Peyer's patch (tissue), 4 donors: ENCODE results near the gene TRMT61B.

Experiments
- POLR2A ChIP-seq, 2 donors: fragments of 450-650 bp; IDR thresholded peaks; one replicate each; pipeline ENCODE4 v1.5.1; 2017; ENCODE audit warnings: antibody characterized with exemption in 2 of 2, mild to moderate bottlenecking in 2 of 2, moderate library complexity in 2 of 2
- TF ChIP-seq, protein P1 (sequence below), 6 experiments: fragments of 450-650 bp in 4 of 6; fragments of 200-600 bp in 2 of 6; sonication (generic) in 1 of 6; IDR thresholded peaks; one replicate each; pipeline ENCODE4 v1.5.1; 2017 to 2019; ENCODE audit warnings: antibody characterized with exemption in 6 of 6, mild to moderate bottlenecking in 3 of 6, moderate library complexity in 1 of 6

DNA sequence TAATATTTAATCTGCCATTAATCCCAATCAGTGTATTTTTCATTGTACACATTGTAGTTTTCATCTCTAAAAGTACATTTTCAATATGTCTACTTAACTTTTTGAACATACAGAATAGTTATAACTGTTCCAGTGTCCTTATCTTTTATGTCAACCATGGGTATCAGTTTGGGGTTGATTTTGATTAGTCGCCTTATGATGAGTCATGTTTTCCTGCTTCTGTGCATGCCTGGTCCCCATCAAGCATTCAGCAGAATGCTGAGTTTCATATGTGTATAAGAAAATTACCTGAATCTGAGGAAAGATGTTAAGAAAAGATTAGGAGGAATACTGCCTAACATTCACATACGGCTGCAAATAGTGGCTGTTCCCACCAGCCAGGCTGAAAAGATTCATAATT is 41.7 kb downstream of the TRMT61B start:
- TF ChIP-seq, protein P1, sequence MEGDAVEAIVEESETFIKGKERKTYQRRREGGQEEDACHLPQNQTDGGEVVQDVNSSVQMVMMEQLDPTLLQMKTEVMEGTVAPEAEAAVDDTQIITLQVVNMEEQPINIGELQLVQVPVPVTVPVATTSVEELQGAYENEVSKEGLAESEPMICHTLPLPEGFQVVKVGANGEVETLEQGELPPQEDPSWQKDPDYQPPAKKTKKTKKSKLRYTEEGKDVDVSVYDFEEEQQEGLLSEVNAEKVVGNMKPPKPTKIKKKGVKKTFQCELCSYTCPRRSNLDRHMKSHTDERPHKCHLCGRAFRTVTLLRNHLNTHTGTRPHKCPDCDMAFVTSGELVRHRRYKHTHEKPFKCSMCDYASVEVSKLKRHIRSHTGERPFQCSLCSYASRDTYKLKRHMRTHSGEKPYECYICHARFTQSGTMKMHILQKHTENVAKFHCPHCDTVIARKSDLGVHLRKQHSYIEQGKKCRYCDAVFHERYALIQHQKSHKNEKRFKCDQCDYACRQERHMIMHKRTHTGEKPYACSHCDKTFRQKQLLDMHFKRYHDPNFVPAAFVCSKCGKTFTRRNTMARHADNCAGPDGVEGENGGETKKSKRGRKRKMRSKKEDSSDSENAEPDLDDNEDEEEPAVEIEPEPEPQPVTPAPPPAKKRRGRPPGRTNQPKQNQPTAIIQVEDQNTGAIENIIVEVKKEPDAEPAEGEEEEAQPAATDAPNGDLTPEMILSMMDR (IDR thresholded peaks at IDR 0.05): no peak
- TF ChIP-seq POLR2A (IDR thresholded peaks at IDR 0.05): no peak
